Body of pancreas (tissue), 4 donors: ENCODE data around the gene ANKS3.

Source experiments
- POLR2A ChIP-seq, 3 donors: fragments of 450-650 bp; IDR thresholded peaks; one replicate each; pipeline ENCODE4 v1.6.1; 2016; ENCODE audit warnings: antibody characterized with exemption in 3 of 3, mild to moderate bottlenecking in 2 of 3
- TF ChIP-seq, protein P1 (sequence below), 7 experiments: fragments of 450-650 bp in 4 of 7; fragments of 200-600 bp in 3 of 7; sonication (generic) in 3 of 7; IDR thresholded peaks; one replicate each; pipeline ENCODE4 v1.5.1; 2016 to 2019; ENCODE audit warnings: antibody characterized with exemption in 7 of 7

DNA sequence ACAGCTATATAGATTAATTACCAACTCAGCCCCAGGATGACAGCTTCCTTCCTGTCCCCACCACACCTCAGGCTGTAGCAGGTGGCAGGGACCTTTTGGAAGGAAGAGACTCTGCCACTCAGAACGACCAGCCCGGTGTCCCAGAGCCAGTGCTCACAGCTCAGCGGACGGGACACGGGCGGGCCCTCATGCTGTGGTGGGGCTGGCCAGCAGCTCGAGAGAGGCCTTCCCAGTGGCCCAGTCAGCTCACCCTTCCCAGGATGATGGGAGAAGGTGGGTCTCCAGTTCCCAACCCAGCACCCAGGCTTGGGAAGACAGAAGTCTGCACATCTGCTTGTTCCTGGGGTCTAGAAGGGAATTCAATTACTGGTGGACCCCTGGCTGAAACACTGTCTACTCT lies 30.2 kb downstream of the ANKS3 start:
- TF ChIP-seq, protein P1, sequence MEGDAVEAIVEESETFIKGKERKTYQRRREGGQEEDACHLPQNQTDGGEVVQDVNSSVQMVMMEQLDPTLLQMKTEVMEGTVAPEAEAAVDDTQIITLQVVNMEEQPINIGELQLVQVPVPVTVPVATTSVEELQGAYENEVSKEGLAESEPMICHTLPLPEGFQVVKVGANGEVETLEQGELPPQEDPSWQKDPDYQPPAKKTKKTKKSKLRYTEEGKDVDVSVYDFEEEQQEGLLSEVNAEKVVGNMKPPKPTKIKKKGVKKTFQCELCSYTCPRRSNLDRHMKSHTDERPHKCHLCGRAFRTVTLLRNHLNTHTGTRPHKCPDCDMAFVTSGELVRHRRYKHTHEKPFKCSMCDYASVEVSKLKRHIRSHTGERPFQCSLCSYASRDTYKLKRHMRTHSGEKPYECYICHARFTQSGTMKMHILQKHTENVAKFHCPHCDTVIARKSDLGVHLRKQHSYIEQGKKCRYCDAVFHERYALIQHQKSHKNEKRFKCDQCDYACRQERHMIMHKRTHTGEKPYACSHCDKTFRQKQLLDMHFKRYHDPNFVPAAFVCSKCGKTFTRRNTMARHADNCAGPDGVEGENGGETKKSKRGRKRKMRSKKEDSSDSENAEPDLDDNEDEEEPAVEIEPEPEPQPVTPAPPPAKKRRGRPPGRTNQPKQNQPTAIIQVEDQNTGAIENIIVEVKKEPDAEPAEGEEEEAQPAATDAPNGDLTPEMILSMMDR (IDR thresholded peaks at IDR 0.05), result no peak
- no peak for TF ChIP-seq POLR2A (IDR thresholded peaks at IDR 0.05)
